NCI-H1417 (cell line): Measurements from ENCODE around the gene PLEKHD1.
A peak's percentile ranks its signal among the peaks of the same experiment; 100 is the strongest.
"Not testable (repeated sequence)": the region's sequence is repeated elsewhere in the genome, so short reads cannot be mapped to it uniquely, and the experiment has no call there.

Source experiments
- DNase-seq, 3 experiments: peaks; one replicate each; lab custom pipeline; 2025; lab: John Stamatoyannopoulos, UW

Gene PLEKHD1

GRCh38 chr14:69481815-69482568 lies 2.5 kb upstream of the PLEKHD1 start:
- peak in 2 of 3 experiments; percentile 15 to 50 for DNase-seq

GRCh38 chr14:69483765-69484443 lies 624 bp upstream of the PLEKHD1 start:
- peak; percentile 55 to 84 (median 80) for DNase-seq

DNA sequence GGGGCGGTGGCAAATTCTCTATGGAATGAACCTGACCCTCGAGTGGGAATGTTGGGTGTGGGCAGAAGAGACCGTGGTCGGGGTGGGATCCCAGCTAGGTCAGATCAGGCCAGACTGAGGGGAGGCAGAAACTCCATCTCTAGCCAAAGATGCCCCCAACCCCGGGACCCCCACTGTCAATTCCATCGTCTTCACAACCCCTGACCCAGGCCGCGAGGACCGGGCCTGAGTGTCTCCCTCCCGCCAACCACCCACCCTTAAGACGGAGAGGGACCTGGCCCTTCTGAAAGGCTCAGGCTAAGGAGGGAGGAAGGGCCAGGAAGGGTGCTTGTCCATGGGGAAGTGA lies 760 bp downstream of the PLEKHD1 start:
- no peak for DNase-seq

DNA sequence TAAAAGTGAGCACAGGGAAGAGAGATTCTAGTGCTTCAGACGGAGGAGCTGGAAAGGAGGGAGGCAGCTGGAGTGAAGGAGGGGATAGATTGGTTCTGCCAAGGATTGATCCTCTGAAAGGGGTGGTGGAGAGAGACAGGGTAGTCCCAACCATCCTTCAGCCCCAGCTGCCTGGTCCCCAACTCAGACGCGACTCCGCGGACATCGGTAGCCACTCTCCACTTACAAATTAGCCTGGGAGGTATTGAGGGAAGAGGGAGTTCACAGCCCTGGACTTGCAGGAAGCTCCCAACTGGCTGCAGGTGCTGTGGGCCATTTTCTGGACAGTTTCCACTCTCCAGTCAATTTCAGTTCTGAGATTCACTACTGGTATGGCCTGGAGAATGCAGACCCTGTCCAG lies 1.2 kb downstream of the PLEKHD1 start:
- DNase-seq: no peak

- DNase-seq: no peak
Observed at GRCh38 chr14:69487226-69487625, 2.7 kb downstream of the PLEKHD1 start.

GRCh38 chr14:69487771-69488170 lies 3.2 kb downstream of the PLEKHD1 start:
- no peak for DNase-seq

GRCh38 chr14:69489495-69489894 lies 5.0 kb downstream of the PLEKHD1 start:
- DNase-seq: no peak

- DNase-seq: no peak
Observed at GRCh38 chr14:69490219-69490918, 5.8 kb downstream of the PLEKHD1 start.

- DNase-seq: no peak
Observed at GRCh38 chr14:69491193-69491592, 6.7 kb downstream of the PLEKHD1 start.

- DNase-seq: no peak
Observed at GRCh38 chr14:69493038-69493437, 8.5 kb downstream of the PLEKHD1 start.

DNA sequence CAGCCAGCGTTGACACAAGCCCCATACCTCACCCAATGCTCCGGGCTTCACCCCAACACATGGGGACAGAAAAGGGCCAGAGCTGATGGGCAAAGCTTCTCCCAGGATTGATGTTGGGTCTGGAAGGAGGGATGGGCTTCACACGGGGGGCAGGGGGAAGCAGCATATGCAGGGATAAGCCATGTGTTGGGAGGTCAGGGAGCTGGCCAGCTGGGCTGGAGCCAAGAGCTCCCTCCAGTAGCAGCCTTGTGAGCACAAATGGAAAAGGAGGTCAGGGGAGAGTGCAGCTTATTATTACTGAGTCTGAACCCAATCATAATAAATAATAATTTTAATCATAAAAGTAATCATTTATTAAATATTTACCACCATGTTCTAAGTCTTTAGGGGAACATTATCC lies 9.3 kb downstream of the PLEKHD1 start:
- DNase-seq: no peak

GRCh38 chr14:69495341-69495921 lies 10.9 kb downstream of the PLEKHD1 start:
- DNase-seq: no peak

- DNase-seq: not testable (repeated sequence)
Observed at GRCh38 chr14:69497866-69498265, 13.3 kb downstream of the PLEKHD1 start.

DNA sequence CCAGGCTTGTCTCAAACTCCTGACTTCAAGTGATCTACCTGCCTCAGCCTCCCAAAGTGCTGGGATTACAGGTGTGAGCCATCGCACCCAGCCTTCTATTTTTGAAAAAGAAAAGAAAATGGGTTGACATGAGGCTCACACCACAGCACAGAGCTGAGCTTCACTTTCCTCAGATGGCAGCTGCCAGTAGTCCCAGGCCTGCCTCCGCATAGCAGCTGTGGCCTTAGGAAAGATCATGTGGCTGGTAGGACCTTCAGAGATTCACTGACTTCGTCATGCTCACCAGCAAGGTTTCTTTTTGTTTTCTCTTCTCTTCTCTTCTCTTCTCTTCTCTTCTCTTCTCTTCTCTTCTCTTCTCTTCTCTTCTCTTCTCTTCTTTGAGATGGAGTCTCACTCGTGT lies 13.8 kb downstream of the PLEKHD1 start:
- not testable (repeated sequence) for DNase-seq

DNA sequence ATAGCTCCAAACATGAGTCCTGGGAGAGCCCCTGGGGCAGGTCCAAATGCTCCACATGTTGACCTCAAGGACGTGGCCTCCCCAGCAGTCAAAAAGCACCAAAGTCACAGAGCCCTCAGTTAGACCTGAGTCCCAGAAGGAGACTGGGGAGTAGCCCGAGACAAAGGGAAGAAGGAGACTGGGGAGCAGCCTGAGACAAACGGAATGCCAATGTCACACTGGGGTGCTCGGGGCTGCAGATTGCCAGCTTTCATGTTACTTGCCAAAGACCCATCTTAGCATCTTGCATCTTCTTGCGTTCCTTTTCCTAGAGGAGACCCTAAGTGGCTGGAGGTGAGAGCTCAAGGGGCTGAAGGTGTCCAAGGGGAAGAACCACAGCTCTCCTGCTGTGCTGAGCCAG lies 14.9 kb downstream of the PLEKHD1 start:
- no peak for DNase-seq

DNA sequence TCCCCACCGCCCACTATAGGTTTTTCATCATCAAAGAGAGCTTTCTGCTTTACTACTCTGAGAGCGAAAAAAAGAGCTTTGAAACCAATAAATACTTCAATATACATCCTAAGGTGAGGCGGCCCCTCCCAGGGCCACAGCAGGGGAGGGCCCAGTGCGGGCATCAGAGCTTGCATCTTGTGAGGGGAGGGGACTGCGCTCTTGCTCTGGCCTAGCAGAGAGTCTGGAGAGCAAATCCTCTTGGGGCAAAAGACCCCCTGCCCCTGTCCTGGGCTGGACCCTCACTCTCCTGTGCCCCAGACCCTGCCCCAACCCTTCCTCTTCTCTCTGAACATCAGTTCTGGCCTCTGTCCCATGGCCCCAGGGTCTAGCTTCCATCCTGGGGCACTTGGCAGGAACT lies 15.6 kb downstream of the PLEKHD1 start:
- no peak for DNase-seq

- DNase-seq: no peak
Observed at GRCh38 chr14:69500736-69501135, 16.2 kb downstream of the PLEKHD1 start.

DNA sequence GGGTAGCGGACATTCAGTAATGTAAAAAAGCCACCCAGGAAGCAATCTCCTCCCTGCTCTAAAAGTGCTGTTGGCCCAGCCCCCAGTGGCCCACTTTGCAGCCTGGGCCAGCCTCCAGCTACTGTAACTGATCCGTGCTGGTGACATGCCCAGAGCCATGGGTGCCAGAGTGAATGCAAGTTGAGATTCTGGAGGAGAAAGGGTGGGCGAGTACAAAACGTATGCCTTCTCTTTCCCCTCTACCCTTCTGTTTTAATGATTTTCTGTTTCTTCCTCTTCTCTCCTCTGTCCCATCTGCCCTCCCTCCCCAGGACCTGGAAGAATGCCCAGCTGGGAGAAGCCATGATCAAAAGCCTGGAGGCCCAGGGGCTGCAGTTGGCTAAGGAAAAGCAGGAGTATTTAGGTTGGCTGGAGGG lies 16.9 kb downstream of the PLEKHD1 start:
- no peak for DNase-seq

DNA sequence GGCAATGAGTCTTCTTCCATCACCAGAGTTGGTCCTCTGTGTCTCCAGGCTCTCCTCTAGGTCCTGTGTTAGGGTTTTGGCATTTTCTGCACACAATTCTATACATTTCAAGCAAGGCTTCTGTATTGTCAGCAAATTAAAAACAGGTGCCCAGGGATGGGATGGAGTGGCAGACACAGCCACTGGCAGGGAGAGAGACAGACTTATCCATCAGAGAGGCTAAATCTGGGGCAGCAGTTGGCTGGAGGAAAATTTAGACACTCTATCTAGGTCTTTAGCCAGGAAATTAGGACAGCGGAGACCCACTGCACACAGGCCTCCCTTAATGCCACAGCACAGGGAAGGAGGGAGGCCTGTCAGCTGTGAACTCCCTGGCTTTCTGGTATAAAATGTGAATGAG lies 20.2 kb downstream of the PLEKHD1 start:
- no peak for DNase-seq

- DNase-seq: no peak
Observed at GRCh38 chr14:69505338-69506240, 21.1 kb downstream of the PLEKHD1 start.

DNA sequence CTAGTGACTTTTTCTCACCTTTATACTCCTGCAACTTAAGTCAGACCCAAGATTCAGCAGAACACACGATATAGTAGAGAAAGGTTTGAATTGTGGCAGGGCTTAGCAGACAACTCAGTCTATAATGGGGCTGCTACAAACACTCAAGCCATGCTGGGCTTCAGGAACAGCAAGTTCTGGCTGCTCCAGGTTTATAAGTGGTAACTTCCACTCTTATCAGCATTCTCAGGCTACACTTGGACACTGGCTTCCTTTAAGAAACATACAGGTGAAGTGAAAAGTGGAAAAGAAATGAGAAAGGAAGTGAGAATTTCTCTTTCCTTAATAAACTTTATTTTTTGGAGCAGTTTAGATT lies 21.7 kb downstream of the PLEKHD1 start:
- no peak for DNase-seq
